ENCODE measurements around the gene NACC1. TPM values are rescaled to one million over a fixed set of nuclear protein-coding genes. Genes with fewer than 3 reads are reported as not detected.

The NACC1 gene
- total RNA-seq, 1 donor from 2014 or later, result 119 TPM

DNA sequence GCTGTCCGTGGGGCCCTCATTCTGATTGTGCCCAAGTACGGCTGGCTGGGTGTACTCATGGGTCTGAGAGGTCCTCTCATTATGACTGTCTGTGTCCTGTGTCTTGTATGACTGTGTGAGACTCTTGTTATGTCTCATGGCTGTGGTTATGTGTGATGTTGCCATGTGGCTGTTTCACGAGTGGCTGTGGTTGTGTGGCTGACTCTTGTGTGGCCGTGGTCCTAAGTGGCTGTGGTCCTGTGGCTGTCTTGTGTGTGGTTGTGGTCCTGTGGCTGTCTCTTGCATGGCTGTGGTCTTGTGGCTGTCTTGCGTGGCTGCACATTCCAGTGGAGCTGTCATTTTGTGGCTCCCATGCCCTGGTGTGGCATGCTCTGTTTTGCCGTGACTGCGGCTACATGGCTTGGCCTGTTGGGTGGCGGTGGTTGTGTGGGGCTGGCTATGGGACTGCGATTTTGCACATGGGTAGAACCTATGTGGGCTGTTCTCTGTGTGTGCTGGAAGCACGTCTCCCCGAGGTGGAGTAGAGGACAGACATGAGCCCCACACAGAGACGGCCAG, 18.0 kb upstream of the NACC1 start:
- no peak for DNase-seq (ENCODE audit: low read depth)

DNA sequence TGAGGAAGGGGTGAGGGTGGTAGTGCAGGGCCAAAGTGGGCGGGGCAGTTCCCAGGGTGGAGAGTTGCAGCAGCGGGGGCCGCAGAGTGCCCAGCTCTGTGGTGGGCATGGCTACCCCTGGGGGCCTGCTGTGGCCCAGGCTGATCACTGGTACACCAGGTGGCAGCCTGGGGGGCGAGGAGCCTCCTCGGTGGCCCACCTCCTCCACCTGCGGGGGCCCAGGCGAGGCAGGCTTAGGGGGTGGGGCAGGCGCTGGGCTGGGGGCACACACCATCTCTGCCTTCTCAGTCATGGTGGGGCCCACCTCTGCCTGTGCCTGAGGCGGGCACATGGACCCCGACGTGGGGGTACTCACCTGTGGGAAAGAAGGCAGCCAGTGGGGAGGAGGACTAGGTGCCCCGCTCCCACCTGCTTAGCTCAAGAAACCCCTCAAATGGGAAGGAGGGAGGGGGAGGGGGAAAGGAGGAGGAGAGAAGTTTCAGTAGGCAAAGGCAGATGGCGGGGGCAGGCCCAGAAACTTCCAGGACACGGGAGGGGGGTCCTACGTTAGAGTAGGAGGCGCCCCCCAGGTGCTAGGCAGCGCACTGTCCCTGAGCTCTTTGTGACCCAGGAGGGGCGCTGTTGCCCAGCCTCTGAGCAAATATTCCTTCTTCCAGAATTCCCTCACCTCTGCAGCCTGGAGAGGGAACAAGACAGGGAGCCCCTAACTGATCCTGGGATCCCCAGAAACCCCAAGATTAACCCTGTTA, 17.0 kb upstream of the NACC1 start:
- DNase-seq (ENCODE audit: low read depth), result no peak

DNA sequence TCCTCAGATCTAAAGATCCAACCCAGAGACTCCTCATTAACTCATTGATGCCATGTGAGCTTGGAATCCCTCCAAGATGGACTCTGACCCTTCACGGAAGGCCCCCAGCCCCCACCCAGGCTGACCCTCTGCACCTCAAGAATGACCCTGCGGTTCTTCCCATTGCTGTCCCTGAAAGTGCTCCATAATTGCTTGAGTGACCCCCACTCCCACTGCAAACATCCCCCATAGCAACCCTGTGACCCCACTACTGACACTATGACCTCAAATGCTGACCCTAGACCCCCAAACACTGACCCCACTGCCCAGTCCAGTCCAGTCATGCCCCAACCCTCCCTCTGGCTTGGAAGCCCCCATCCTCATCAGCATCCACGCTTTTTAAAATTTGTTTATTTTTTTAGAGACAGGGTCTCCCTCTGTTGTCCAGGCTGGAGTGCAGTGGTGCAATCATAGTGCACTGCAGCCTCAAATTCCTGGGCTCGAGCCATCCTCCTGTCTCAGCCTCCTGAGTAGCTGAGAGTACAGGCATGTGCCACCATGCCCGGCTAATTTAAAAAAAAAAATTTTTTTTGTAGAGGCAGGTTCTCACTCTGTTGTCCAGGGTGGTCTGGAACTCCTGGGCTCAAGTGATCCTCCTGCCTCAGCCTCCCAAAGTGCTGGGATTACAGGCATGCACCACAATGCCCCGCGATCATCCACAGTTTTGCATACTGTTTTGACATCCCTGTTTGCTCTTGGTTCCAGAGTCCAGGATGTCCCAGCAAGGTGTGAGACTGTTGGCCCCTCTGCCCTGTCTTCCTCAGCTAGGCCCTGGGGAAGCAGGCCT, 16.3 kb upstream of the NACC1 start:
- no peak for DNase-seq (ENCODE audit: low read depth)

DNA sequence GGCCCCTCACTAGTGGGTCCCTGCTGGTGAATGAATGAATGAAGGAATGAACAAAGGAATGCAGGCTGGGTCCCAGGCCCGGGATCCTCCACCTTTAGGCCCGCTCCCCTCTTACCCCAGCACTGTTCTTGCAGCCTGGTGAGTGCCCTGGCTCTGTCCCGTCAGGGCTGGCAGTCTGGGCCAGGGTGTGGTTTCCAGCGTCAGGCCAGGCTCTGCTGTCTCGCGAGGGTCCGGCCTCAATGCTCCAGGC, 15.7 kb upstream of the NACC1 start:
- no peak for DNase-seq (ENCODE audit: low read depth)

- no peak for DNase-seq (ENCODE audit: low read depth)
These were observed 15.1 kb upstream of the NACC1 start, which contains the start of gene LYL1 for GRCh38 chr19:13102666-13103580. Gene LYL1, minus strand, starts transcription at chr19:13102858. Its CDS starts 1,687 bp downstream, at chr19:13101171.

DNA sequence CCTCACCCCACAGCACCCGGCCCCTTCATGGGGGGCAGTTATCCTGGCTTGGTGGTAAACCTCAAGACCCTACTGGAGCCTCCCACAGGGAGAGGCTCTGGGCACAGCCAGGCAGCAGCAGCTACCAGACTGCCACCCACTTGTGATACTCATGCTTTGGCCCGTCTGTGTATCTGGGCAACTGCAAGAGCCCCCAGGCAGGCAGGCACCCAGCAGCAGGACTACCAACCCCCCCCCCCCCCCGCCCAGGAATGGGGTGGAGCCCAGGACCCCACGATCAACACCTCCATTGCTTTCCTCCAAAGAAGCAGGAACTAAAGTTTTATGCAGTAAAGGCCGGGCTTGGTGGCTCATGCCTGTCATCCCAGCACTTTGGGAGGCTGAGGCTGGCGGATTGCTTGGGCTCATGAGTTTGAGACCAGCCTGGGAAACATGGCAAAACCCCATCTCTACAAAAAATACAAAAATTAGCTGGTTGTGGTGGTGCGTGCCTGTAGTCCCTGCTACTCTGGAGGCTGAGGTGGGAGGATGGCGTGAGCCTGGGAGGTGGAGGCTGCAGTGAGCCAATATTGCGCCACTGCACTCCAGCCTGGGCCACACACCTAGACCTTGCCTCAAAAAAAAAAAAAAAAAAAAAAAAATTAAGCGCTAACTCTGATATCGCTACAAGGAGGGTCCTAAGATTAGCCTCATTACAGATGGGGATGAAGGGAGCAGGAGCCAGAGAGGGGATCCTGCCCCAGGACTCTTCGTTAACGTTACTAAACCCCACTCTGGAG, 14.3 kb upstream of the NACC1 start:
- no peak for DNase-seq (ENCODE audit: low read depth)

DNA sequence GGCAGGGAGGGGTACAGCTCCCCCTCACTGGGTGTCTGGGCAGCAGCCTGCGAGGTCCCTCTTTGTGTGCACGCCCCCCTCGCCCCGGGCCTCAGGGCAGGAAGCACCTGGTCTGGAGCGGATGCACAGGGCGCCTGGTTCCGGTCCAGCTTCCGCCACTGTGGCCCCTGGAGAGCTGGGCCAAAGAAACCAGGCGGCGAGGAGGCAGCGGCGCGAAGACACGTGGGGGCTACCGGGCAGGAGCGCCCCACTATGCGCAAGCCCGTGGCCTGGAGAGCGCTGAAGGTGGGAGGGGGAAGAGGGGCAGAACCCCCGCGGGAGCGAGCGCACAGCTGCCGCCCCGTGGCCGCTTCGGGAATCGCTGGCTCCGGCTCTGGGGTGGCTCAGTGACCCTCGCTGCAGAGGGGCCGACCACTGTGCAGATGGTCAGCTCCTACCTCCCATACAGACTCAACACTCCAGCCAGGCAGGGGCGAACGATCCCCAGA, 13.7 kb upstream of the NACC1 start:
- DNase-seq (ENCODE audit: low read depth), result no peak

GRCh38 chr19:13104848-13105711, 13.0 kb upstream of the NACC1 start:
- no peak for DNase-seq (ENCODE audit: low read depth)

GRCh38 chr19:13109361-13110098, 8.5 kb upstream of the NACC1 start:
- DNase-seq (ENCODE audit: low read depth), result no peak

GRCh38 chr19:13110099-13110610, 7.9 kb upstream of the NACC1 start:
- no peak for DNase-seq (ENCODE audit: low read depth)

DNA sequence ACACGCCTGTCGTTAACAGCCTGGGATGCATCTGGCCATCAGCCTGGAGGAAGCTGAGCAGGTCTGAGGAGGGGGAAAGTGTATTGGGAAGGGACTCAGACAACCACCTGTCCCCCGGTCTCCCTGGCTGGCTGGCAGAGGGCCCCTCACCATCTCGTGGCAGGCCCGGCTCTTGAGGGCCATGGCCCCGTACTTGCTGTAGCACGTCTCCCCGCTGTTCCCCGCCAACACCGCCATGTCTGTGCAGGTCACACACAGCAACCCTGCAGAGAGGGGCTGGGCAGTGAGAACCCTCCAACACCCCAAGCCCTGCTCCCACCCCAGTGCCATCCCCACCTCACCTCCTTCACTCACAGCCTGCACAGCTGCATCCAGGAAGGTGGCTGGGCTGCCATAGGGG, 5.5 kb upstream of the NACC1 start:
- DNase-seq (ENCODE audit: low read depth), result no peak

DNA sequence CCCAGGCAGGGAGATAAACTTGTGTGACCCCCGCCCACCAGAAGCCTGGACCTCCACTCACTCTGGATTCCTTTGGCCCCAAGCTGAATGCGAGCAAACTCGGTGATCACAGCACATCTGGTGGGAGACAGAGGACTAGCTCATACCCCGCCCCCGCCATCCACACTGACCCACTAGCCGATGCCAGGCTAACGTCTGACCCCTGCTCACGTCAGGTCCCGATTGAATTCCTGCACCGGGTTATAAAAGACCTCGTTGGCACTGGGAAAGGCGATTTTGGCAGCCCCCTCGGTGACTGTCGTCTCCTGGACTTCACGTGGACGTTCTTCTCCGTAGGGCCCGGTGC, 2.2 kb upstream of the NACC1 start:
- no peak for DNase-seq (ENCODE audit: low read depth)

DNA sequence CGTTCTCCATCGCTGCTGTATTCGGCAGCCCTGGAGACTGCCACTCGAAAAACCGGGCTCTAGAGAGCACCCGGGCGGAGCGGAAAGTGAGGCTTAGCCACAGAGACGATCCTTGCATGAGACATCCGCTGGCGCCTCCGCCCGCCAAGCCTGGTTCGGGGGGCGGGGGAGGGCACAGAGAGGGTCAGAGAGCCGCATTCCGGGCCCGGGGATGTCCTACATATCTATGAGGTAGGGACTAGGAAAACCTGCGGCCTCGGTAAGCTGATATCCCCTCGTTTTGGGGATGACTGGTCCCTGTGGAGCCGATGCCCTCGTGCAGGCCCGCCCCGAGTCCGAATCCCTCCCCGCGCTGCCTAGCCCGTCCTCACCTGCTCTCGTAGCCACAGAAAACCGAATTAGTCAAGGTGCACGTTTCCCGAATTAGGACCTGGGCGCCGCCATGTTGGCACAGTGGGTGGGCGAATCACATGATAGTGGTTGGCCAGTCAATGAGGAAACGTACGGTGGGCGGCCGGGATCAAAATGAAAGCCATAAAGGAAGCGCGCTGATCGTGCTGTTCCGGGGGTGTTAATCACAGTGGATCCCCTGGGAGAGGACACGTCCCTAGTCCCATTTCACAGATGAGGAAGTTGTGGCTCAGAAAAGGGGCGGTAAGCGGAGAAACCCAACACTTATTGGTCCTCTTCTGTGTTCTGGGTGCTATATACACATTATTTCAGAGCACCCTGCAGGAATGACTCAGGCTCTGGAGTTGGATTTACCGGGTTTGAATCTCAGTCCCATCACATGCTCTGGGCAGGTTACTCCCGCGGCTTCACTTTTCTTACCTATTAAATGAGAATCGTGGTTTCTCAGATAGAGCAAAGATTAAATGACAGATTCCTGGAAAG, 1.5 kb upstream of the NACC1 start, which contains the start of gene TRMT1:
TRMT1 (minus strand) TSS at position 459 of the 894 bp plus-strand sequence; CDS start at position 118, 341 bp downstream.
- DNase-seq (ENCODE audit: low read depth), result peak; percentile 82

- DNase-seq (ENCODE audit: low read depth), result peak; percentile 31
These were observed 790 bp upstream of the NACC1 start for GRCh38 chr19:13117176-13117771.

- peak; percentile 22 for DNase-seq (ENCODE audit: low read depth)
These were observed 545 bp downstream of the NACC1 start for GRCh38 chr19:13118424-13119193.

DNA sequence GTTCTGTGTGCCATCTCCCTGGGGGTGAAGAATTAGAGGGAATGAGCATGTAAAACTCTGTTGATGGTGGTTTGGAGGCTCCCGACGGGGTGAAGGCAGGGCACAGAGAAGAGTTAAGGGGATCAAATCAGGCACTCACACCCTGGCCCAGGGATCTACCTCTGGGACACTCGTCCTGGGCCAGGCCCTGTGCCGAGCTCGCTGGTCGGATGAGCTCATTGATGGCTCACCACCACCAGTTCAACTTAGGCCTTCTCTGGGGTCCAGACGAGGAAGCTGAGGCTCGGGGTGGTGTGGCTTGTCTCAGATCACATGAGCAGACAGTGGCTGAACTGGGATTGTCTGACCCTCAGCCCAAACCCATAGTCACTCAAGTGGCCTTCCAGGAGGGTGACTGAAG, 1.6 kb downstream of the NACC1 start:
- no peak for DNase-seq (ENCODE audit: low read depth)

DNA sequence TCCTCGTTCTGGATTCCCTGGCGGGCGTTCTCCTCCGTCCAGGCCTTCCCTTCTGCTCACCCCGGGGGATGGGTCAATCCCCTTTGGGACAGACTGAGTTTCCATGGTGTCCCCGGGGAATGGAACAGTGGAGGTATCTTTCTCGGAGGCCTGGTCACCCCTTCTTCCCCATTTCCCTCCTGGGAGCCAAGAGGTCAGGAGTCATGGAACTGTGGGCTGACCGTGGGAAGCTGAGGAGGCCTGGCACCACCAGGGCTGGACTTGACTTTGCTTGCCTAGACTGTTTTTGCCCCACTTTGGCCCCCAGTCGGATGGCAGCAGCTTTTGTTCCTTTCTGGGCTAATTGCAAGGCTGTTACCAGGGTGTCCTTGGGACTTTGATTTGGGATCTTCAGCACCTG, 2.0 kb downstream of the NACC1 start:
- DNase-seq (ENCODE audit: low read depth), result no peak
